PC-3 (cell line): ENCODE data around the gene RPL36. TPM values are rescaled to one million over a fixed set of nuclear protein-coding genes. Genes with fewer than 3 reads are reported as not detected.

ENCODE experiments used
- ATAC-seq: fragments of 200-7000 bp; cut with Tn5 transposase; 2 replicates; pipeline ENCODE4 v1.9.1; 2020; ENCODE audit warnings: mild to moderate bottlenecking, moderate library complexity
- BruUV-seq: library from RNA; stranded (reverse); fragments of 400-500 nt; replicated peaks from 2 replicates; lab custom pipeline; 2021; lab: Mats Ljungman, UMichigan
- CTCF ChIA-PET: fragments of 300-600 bp; sonication (Branson Sonifier 250); formaldehyde crosslinking; loops from one replicate; lab custom pipeline; 2022; ENCODE audit warnings: antibody characterized with exemption; lab: Charles Lee
- POLR2A ChIA-PET: fragments of 300-600 bp; sonication (Branson Sonifier 250); formaldehyde crosslinking; loops from one replicate; lab custom pipeline; 2022; ENCODE audit warnings: antibody characterized with exemption; ENCODE audit not compliant: unreplicated experiment; lab: Charles Lee
- DNase-seq: peaks from one replicate; pipeline ENCODE4 v3.0.0-alpha.2; 2015
- H2AFZ ChIP-seq: fragments of 300-600 bp; sonication (generic); 2 replicates; pipeline ENCODE4 v1.6.0; 2016; ENCODE audit warnings: antibody characterized with exemption, low read length
- H3F3A ChIP-seq: fragments of 300-600 bp; sonication (generic); one replicate; pipeline ENCODE4 v1.6.0; 2017; ENCODE audit warnings: antibody characterized with exemption, low read length, control low read depth, mild to moderate bottlenecking; ENCODE audit not compliant: unreplicated experiment
- H3K27ac ChIP-seq: fragments of 300-600 bp; sonication (generic); 2 replicates; pipeline ENCODE4 v1.5.1; 2016; ENCODE audit warnings: mild to moderate bottlenecking, low read length
- H3K27me3 ChIP-seq: fragments of 300-600 bp; sonication (generic); 2 replicates; pipeline ENCODE4 v1.6.1; 2016; ENCODE audit warnings: low read length, mixed read lengths
- H3K36me3 ChIP-seq: fragments of 300-600 bp; sonication (generic); 2 replicates; pipeline ENCODE4 v1.6.1; 2016; ENCODE audit warnings: low read depth, mixed run types, low read length, mixed read lengths
- H3K4me1 ChIP-seq: fragments of 300-600 bp; sonication (generic); 2 replicates; pipeline ENCODE4 v1.5.1; 2016; ENCODE audit warnings: low read length; ENCODE audit not compliant: insufficient read depth
- H3K4me2 ChIP-seq: fragments of 300-600 bp; sonication (generic); 2 replicates; pipeline ENCODE4 v1.6.0; 2016; ENCODE audit warnings: low read length
- H3K4me3 ChIP-seq: fragments of 300-600 bp; sonication (generic); 2 replicates; pipeline ENCODE4 v1.5.1; 2016; ENCODE audit warnings: mild to moderate bottlenecking, low read length, mixed read lengths
- H3K79me2 ChIP-seq: fragments of 300-600 bp; sonication (generic); 2 replicates; pipeline ENCODE4 v1.6.1; 2017; ENCODE audit warnings: low read length, mixed read lengths
- H3K9ac ChIP-seq: fragments of 300-600 bp; sonication (generic); 2 replicates; pipeline ENCODE4 v1.6.0; 2016; ENCODE audit warnings: mild to moderate bottlenecking, low read length
- H3K9me2 ChIP-seq: fragments of 300-600 bp; sonication (generic); replicated peaks from 2 replicates; pipeline ENCODE4 v1.6.1; 2016; ENCODE audit warnings: mixed run types, low read length, mixed read lengths
- H3K9me3 ChIP-seq: fragments of 300-600 bp; sonication (generic); 2 replicates; pipeline ENCODE4 v1.6.1; 2016; ENCODE audit warnings: low read length, mixed read lengths
- H4K20me1 ChIP-seq: fragments of 300-600 bp; sonication (generic); 2 replicates; pipeline ENCODE4 v1.6.1; 2016; ENCODE audit warnings: low read length, mixed read lengths
- EZH2 ChIP-seq: fragments of 300-600 bp; sonication (generic); IDR thresholded peaks from one replicate; pipeline ENCODE4 v1.6.1; 2017; ENCODE audit warnings: antibody characterized with exemption, mild to moderate bottlenecking, low read length; ENCODE audit not compliant: unreplicated experiment
- EZH2phosphoT487 ChIP-seq: fragments of 300-600 bp; sonication (generic); IDR thresholded peaks from 2 replicates; pipeline ENCODE4 v1.6.1; 2018; ENCODE audit warnings: mild to moderate bottlenecking, antibody characterized with exemption, low read length, borderline replicate concordance
- intact Hi-C: fragments of 100-400 bp; cut with micrococcal nuclease; formaldehyde crosslinking; loops from 2 replicates; pipeline ENCODE4 v1.9.0; 2023
- total RNA-seq: library from RNA; depleted of rRNA; stranded (reverse); fragments of >200 nt; gene quantifications from 2 replicates; pipeline ENCODE4 v1.2.3, GENCODE V29; 2014
- TF ChIP-seq, protein P1 (sequence below): fragments of 300-600 bp; sonication (generic); conservative IDR thresholded peaks from 2 replicates; pipeline ENCODE4 v1.5.1; 2017; ENCODE audit warnings: antibody characterized with exemption, low read depth, mild to moderate bottlenecking, low read length

RPL36 gene
- total RNA-seq, 1 experiment from 2014 or later, result 2,470 TPM

DNA sequence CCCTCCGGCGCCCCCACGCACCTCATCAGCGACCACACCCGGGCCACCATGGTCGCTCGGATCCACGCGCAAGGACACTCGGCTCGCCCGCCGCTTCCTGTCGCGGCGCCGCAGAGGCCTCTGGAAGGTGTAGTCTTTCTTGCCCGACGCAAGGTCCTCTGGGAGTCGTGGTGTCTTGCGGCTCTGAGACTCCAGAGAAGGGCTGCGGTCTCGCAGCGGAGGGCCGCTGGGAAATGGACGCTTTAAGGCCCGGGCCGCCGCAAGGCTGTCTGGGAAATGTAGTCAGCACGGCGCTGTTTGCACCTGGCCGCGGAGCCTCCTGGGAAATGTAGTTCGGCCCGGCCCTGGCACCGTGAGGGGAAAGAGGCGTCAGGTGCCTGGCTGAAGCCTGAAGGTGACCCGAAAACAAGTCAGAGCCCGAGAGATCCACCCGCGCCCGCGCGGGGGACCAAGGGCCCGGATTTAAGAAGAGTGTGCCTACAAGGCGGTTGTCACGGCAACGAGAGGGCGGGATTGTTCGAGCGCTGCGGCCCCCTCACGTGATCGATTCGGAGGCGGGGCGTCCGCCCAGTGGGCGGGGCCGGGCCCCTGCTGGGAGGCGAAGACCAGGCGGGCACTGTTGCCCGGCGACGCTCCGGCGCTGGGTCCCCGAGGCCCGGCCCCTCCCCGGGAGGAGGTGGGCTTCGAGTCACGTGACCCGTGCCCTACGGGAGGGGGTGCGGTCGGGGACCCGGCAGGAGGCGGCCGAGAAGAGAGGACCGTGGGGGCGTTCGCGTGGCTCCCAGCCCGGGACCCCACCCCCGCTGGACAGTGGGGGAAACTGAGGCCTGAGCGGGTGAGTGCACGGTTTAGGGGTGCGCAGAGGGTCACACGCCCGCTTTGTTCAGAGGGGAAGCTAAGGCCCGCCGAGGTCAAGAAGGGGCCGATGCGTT is 9.4 kb upstream of the RPL36 start, which contains the start of the genes HSD11B1L and MICOS13:
Gene HSD11B1L, plus strand, starts transcription at position 591 of the 932 bp plus-strand sequence. CDS start 3,806 bp downstream, outside the sequence.
Gene MICOS13, minus strand, starts transcription at position 80 of the 932 bp plus-strand sequence. Its CDS starts 30 bp downstream, at position 50.
- H4K20me1 ChIP-seq, result no peaks in the 10 kb centered on the region
- H2AFZ ChIP-seq, result peak within 1 kb of the TSS; percentile 83
- intact Hi-C loops, result loop anchor here (10.0 kb wide), 2 partner anchors 114 to 1854 kb away; partner anchors contain the start of genes DUS3L and PNPLA6
- POLR2A ChIA-PET, result no interaction called here
- H3K4me1 ChIP-seq, result peaks cover 8% of the 10 kb centered on the region; the same call in 1 of the 2 replicates
- DNase-seq, result peak; percentile 99
- H3F3A ChIP-seq, result no peaks in the 10 kb centered on the region
- peak within 1 kb of the TSS; percentile 32 for H3K27ac ChIP-seq
- no peaks in the 10 kb centered on the region for H3K36me3 ChIP-seq
- no TSS peak for BruUV-seq
- ATAC-seq, result peak; percentile 98
- H3K9ac ChIP-seq, result peak within 1 kb of the TSS; percentile 88
- H3K9me3 ChIP-seq, result no peaks in the 10 kb centered on the region
- no peak for TF ChIP-seq EZH2
- no peak for TF ChIP-seq EZH2phosphoT487
- TF ChIP-seq, protein P1, sequence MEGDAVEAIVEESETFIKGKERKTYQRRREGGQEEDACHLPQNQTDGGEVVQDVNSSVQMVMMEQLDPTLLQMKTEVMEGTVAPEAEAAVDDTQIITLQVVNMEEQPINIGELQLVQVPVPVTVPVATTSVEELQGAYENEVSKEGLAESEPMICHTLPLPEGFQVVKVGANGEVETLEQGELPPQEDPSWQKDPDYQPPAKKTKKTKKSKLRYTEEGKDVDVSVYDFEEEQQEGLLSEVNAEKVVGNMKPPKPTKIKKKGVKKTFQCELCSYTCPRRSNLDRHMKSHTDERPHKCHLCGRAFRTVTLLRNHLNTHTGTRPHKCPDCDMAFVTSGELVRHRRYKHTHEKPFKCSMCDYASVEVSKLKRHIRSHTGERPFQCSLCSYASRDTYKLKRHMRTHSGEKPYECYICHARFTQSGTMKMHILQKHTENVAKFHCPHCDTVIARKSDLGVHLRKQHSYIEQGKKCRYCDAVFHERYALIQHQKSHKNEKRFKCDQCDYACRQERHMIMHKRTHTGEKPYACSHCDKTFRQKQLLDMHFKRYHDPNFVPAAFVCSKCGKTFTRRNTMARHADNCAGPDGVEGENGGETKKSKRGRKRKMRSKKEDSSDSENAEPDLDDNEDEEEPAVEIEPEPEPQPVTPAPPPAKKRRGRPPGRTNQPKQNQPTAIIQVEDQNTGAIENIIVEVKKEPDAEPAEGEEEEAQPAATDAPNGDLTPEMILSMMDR, result no peak
- H3K79me2 ChIP-seq, result peaks cover 13% of the 10 kb centered on the region
- peak within 1 kb of the TSS; percentile 92 for H3K4me2 ChIP-seq
- CTCF ChIA-PET, result no interaction called here
- H3K9me2 ChIP-seq, result no peaks in the 10 kb centered on the region
- H3K27me3 ChIP-seq, result no peaks in the 10 kb centered on the region
- H3K4me3 ChIP-seq, result peak within 1 kb of the TSS; percentile 79

DNA sequence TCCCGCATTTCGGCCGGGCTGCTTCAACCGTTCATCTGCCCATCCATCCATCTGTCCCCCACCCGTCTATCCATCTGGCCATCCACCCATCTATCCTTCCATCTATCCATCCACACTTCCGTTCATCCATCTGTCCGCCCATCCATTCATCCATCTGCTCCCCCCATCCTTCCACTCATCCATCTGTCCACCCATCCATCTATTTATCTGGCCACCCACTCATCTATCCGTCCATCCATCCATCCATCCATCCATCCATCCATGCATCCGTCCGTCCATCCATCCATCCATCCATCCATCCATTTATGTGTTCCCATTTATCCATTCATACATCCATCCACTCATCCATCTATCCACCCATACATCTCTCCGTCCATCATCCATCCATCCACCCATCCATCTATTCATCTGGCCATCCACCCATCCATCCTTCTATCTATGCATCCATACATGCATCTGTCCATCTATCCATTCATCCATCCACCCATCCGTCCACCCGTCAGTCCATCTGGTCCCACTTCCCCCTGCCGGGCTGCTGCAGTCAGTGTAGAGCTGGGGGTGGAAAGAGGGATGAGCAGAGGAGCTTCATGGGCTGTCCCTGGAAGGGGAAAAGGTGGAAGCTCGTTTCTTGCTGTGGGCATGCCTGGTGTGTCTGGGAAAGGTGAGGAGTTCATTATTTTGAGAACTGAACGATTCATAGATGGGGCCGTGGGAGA is 8.5 kb upstream of the RPL36 start:
- H3K36me3 ChIP-seq, result no peaks in the 10 kb centered on the region
- TF ChIP-seq, protein P1, result no peak
- no peak for TF ChIP-seq EZH2
- no peak for TF ChIP-seq EZH2phosphoT487
- peaks cover 8% of the 10 kb centered on the region; the same call in 1 of the 2 replicates for H3K4me1 ChIP-seq
- H3K27ac ChIP-seq, result no peak overlapping the region
- no peaks in the 10 kb centered on the region for H3K27me3 ChIP-seq
- H2AFZ ChIP-seq, result peak overlapping the region; percentile 83; the same call in 1 of the 2 replicates
- H3F3A ChIP-seq, result no peaks in the 10 kb centered on the region
- DNase-seq, result no peak
- ATAC-seq, result no peak
- no peaks in the 10 kb centered on the region for H4K20me1 ChIP-seq
- POLR2A ChIA-PET, result no interaction called here
- no peaks in the 10 kb centered on the region for H3K9me2 ChIP-seq
- peak overlapping the region; percentile 92 for H3K4me2 ChIP-seq
- H3K9me3 ChIP-seq, result no peaks in the 10 kb centered on the region
- intact Hi-C loops, result loop anchor here (10.0 kb wide), 2 partner anchors 113 to 1853 kb away; partner anchors contain the start of genes DUS3L and PNPLA6
- no peak overlapping the region for H3K9ac ChIP-seq
- CTCF ChIA-PET, result no interaction called here
- peak overlapping the region; percentile 79 for H3K4me3 ChIP-seq
- BruUV-seq, result TSS peak; percentile 69
- peaks cover 13% of the 10 kb centered on the region for H3K79me2 ChIP-seq
